H1 (cell line): ENCODE data around the gene TGFB2. TPM values are rescaled to one million over a fixed set of nuclear protein-coding genes. Genes with fewer than 3 reads are reported as not detected.

ENCODE experiments used
- CTCF ChIA-PET: fragments of 300-600 bp; sonication (Branson Sonifier 250); formaldehyde crosslinking; loops from one replicate; lab custom pipeline; 2021; ENCODE audit not compliant: partially characterized antibody; lab: Charles Lee
- POLR2A ChIA-PET: fragments of 300-600 bp; sonication (Branson Sonifier 250); formaldehyde crosslinking; loops from one replicate; lab custom pipeline; 2021; ENCODE audit warnings: inconsistent platforms; ENCODE audit not compliant: partially characterized antibody; lab: Charles Lee
- DNase-seq, 2 experiments: peaks; one replicate each; pipeline versions ENCODE4 v3.0.0 to v3.0.0-alpha.2; 2010 to 2022; ENCODE audit warnings: low spot score in 2 of 2, low read depth in 1 of 2, mixed read lengths in 1 of 2
- FAIRE-seq: peaks from 2 replicates; lab custom pipeline; 2011; peaks lifted over from hg19 to GRCh38; lab: Jason Lieb, UNC
- H2AFZ ChIP-seq: 2 replicates; pipeline ENCODE4 v1.8.1; 2012; ENCODE audit warnings: low read length, inconsistent platforms
- H2AK5ac ChIP-seq: 2 replicates; pipeline ENCODE4 v1.6.1; 2013; ENCODE audit warnings: low read depth, low read length
- H2BK120ac ChIP-seq: replicated peaks from 2 replicates; pipeline ENCODE3; 2013; ENCODE audit warnings: low read depth, low read length, inconsistent platforms
- H2BK12ac ChIP-seq: 2 replicates; pipeline ENCODE4 v1.6.1; 2013; ENCODE audit warnings: low read depth, low read length
- H2BK15ac ChIP-seq: 2 replicates; pipeline ENCODE4 v1.6.1; 2013; ENCODE audit warnings: low read length
- H2BK20ac ChIP-seq: 2 replicates; pipeline ENCODE4 v1.6.1; 2013; ENCODE audit warnings: low read length
- H2BK5ac ChIP-seq: 2 replicates; pipeline ENCODE4 v1.6.1; 2013; ENCODE audit warnings: low read depth, low read length
- H3K14ac ChIP-seq: 2 replicates; pipeline ENCODE4 v1.6.1; 2013; ENCODE audit warnings: inconsistent platforms; ENCODE audit not compliant: insufficient read length
- H3K18ac ChIP-seq: 2 replicates; pipeline ENCODE4 v1.6.1; 2013; ENCODE audit warnings: low read length; ENCODE audit errors: extremely low read depth
- H3K23ac ChIP-seq: 2 replicates; pipeline ENCODE4 v1.6.1; 2013; ENCODE audit warnings: inconsistent platforms; ENCODE audit not compliant: insufficient read length
- H3K23me2 ChIP-seq: 2 replicates; pipeline ENCODE4 v1.6.1; 2013; ENCODE audit warnings: low read depth, low read length
- H3K27ac ChIP-seq: 2 replicates; pipeline ENCODE4 v1.6.1; 2011; ENCODE audit warnings: low read depth, low read length, inconsistent platforms
- H3K27me3 ChIP-seq, 4 experiments: replicated peaks in 1 of 4; 1 replicate in 1 of 4; 2 replicates in 3 of 4; pipeline versions ENCODE4 v1.6.1 to v1.8.1; 2011 to 2013; ENCODE audit warnings: low read length in 3 of 4, mild to moderate bottlenecking in 3 of 4, inconsistent platforms in 2 of 4, mixed read lengths in 2 of 4, moderate library complexity in 1 of 4; ENCODE audit not compliant: control insufficient read depth in 3 of 4, insufficient read depth in 3 of 4; ENCODE audit errors: extremely low read depth in 1 of 4
- H3K36me3 ChIP-seq, 4 experiments: 2 replicates each; pipeline versions ENCODE4 v1.6.1 to v1.8.1; 2011 to 2013; ENCODE audit warnings: mild to moderate bottlenecking in 4 of 4, low read length in 3 of 4, moderate library complexity in 2 of 4, control low read depth in 1 of 4, inconsistent platforms in 1 of 4; ENCODE audit not compliant: insufficient read depth in 4 of 4, control insufficient read depth in 2 of 4
- H3K4ac ChIP-seq: replicated peaks from 2 replicates; pipeline ENCODE3; 2013; ENCODE audit warnings: low read length, low read depth, mixed read lengths, inconsistent platforms; ENCODE audit not compliant: insufficient read length
- H3K4me1 ChIP-seq, 4 experiments: replicated peaks in 1 of 4; 1 replicate in 1 of 4; 2 replicates in 3 of 4; pipeline versions ENCODE4 v1.6.1 to v1.8.1; 2011 to 2013; ENCODE audit warnings: low read length in 3 of 4, inconsistent platforms in 2 of 4, mixed read lengths in 1 of 4; ENCODE audit not compliant: insufficient read depth in 4 of 4, control insufficient read depth in 3 of 4
- H3K4me2 ChIP-seq, 2 experiments: 2 replicates each; pipeline versions ENCODE4 v1.6.1 to v1.8.1; 2011 to 2013; ENCODE audit warnings: low read depth in 2 of 2, low read length in 2 of 2, control low read depth in 1 of 2, inconsistent platforms in 1 of 2, mild to moderate bottlenecking in 1 of 2; ENCODE audit not compliant: insufficient read depth in 1 of 2
- H3K4me3 ChIP-seq, 4 experiments: fragments of 200-600, 300-600 bp in 1 of 4; sonication (generic), shearing (Covaris generic), sonication (Bioruptor Twin) in 1 of 4; 2 replicates each; pipeline versions ENCODE4 v1.5.1 to v1.8.1; 2011 to 2016; ENCODE audit warnings: low read length in 4 of 4, low read depth in 3 of 4, control low read depth in 2 of 4, inconsistent platforms in 2 of 4, mild to moderate bottlenecking in 2 of 4, mixed read lengths in 1 of 4, moderate library complexity in 1 of 4; ENCODE audit not compliant: insufficient read depth in 2 of 4; ENCODE audit errors: extremely low read depth in 1 of 4
- H3K56ac ChIP-seq: replicated peaks from 2 replicates; pipeline ENCODE3; 2013; ENCODE audit warnings: low read depth, mild to moderate bottlenecking, mixed read lengths, low read length, inconsistent platforms; ENCODE audit not compliant: insufficient read length
- H3K79me1 ChIP-seq: 2 replicates; pipeline ENCODE4 v1.6.1; 2013; ENCODE audit warnings: low read depth, low read length, control low read depth
- H3K79me2 ChIP-seq, 2 experiments: 2 replicates each; pipeline versions ENCODE4 v1.6.1 to v1.8.1; 2012 to 2013; ENCODE audit warnings: low read length in 2 of 2, mild to moderate bottlenecking in 2 of 2, inconsistent platforms in 1 of 2; ENCODE audit not compliant: insufficient read depth in 2 of 2, control insufficient read depth in 1 of 2
- H3K9ac ChIP-seq, 4 experiments: replicated peaks in 1 of 4; 1 replicate in 1 of 4; 2 replicates in 3 of 4; pipeline versions ENCODE4 v1.6.1 to v1.8.1; 2011 to 2013; ENCODE audit warnings: low read depth in 3 of 4, low read length in 3 of 4, control low read depth in 2 of 4, mild to moderate bottlenecking in 2 of 4, moderate library complexity in 2 of 4, inconsistent platforms in 1 of 4; ENCODE audit errors: extremely low read depth in 1 of 4
- H3K9me3 ChIP-seq, 2 experiments: 2 replicates each; pipeline versions ENCODE4 v1.6.1 to v1.8.1; 2012 to 2013; ENCODE audit warnings: mild to moderate bottlenecking in 2 of 2, moderate library complexity in 2 of 2, control low read depth in 1 of 2, inconsistent platforms in 1 of 2, low read depth in 1 of 2, low read length in 1 of 2, mixed read lengths in 1 of 2; ENCODE audit not compliant: insufficient read depth in 2 of 2
- H4K20me1 ChIP-seq, 2 experiments: replicated peaks in 1 of 2; 2 replicates each; pipeline versions ENCODE3 to v1.8.1; 2011 to 2013; ENCODE audit warnings: inconsistent platforms in 2 of 2, low read length in 2 of 2, mild to moderate bottlenecking in 1 of 2; ENCODE audit not compliant: insufficient read depth in 2 of 2, control insufficient read depth in 1 of 2
- H4K5ac ChIP-seq: 2 replicates; pipeline ENCODE4 v1.6.1; 2013; ENCODE audit warnings: low read length, low read depth, mixed read lengths, inconsistent platforms; ENCODE audit not compliant: insufficient read length
- H4K8ac ChIP-seq: 2 replicates; pipeline ENCODE4 v1.8.0; 2013; ENCODE audit warnings: mild to moderate bottlenecking, moderate library complexity, low read length, inconsistent platforms; ENCODE audit not compliant: insufficient read depth; ENCODE audit errors: extremely low read depth
- H4K91ac ChIP-seq: replicated peaks from 2 replicates; pipeline ENCODE3; 2013; ENCODE audit warnings: low read length, mixed read lengths, inconsistent platforms; ENCODE audit not compliant: insufficient read length
- WGBS, 2 experiments: shearing (Covaris generic) in 1 of 2; methylation state at CpG; one replicate each; pipeline versions ENCODE4 v1.1.6 to v1.1.7; 2013 to 2015; ENCODE audit warnings: low lambda C conversion rate in 2 of 2, mixed read lengths in 2 of 2, inconsistent platforms in 1 of 2, low coverage in 1 of 2, missing lambda C conversion rate in 1 of 2; ENCODE audit not compliant: insufficient replicate concordance in 2 of 2, insufficient coverage in 1 of 2, insufficient read length in 1 of 2; ENCODE audit errors: extremely low coverage in 1 of 2, missing lambda C conversion rate in 1 of 2; 5-methylcytosine and 5-hydroxymethylcytosine counted together
- polyA plus RNA-seq, 7 experiments: library from polyadenylated mRNA; depleted of rRNA in 3 of 7; stranded (reverse) in 5 of 7; unstranded in 2 of 7; fragments of >200 nt in 5 of 7; fragments of 200-250 nt in 2 of 7; gene quantifications; 1 replicate in 5 of 7; 2 replicates in 1 of 7; 4 replicates in 1 of 7; pipeline versions ENCODE4 v1.2.1 to v1.2.3, GENCODE V29; 2011 to 2013; ENCODE audit warnings: missing spikeins in 2 of 7, mixed read lengths in 2 of 7
- total RNA-seq: library from RNA; stranded (reverse); fragmentation: NEBNext Ultra II Directional; extraction: Animal tissue kit (Norgen Biotek cat#: 25700); gene quantifications from 2 replicates; pipeline ENCODE4 v1.2.1, GENCODE V29; 2021
- TF ChIP-seq, protein P1 (sequence below): fragments of 300-600 bp; sonication (generic); IDR thresholded peaks from 2 replicates; pipeline ENCODE4 v1.7.1; 2012; ENCODE audit warnings: low read length, moderate library complexity, mild to moderate bottlenecking, inconsistent platforms; ENCODE audit not compliant: insufficient replicate concordance

Gene TGFB2
- total and polyA plus RNA-seq, 2 of the 8 experiments (the other 6 are each of a cell fraction or from before 2014, with no cell fraction given), result 0.26 to 0.84 TPM

DNA sequence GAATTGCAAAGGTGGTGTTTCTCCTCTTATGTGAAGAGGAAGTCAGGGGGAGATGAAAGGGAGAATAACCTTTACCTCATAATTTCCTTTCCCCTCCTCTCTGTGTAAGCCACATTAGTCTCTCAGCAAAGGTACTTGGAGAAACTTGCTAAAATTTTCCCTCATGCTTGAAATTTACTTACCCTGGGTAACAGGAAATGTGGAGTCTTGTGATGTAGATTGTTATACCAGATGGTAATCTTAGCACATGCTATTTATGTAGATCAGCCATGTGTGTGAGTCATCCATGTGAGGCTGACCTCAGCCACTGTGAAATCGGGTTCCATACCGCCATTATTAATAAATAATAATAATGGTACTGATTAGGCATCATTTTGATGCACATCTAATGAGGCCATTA is 128.4 kb downstream of the TGFB2 start:
- Histone ChIP-seq H2BK120ac (no peak overlapping the region), H3K4me3 (no peak overlapping the region), H3K79me2 (no peaks in the 10 kb centered on the region), H3K79me1 (no peaks in the 10 kb centered on the region), H2BK20ac (no peak overlapping the region), H3K56ac (no peak overlapping the region), H3K4me1 (no peaks in the 10 kb centered on the region), H2BK15ac (no peak overlapping the region), H3K27ac (no peak overlapping the region), H2AK5ac (no peak overlapping the region), H3K9ac (no peak overlapping the region), H3K4ac (no peak overlapping the region), H2AFZ (no peak overlapping the region), H3K4me2 (no peak overlapping the region), H3K9me3 (no peaks in the 10 kb centered on the region), H4K20me1 (no peaks in the 10 kb centered on the region), H3K23ac (no peak overlapping the region), H3K18ac (no peak overlapping the region), H4K91ac (no peak overlapping the region), H3K14ac (no peak overlapping the region), H2BK12ac (no peak overlapping the region), H3K23me2 (no peaks in the 10 kb centered on the region), H3K36me3 (no peaks in the 10 kb centered on the region), H4K5ac (no peak overlapping the region), H3K27me3 (no peaks in the 10 kb centered on the region), H4K8ac (no peak overlapping the region), H2BK5ac (no peak overlapping the region)
- POLR2A ChIA-PET, result no interaction called here
- DNase-seq (no peak), FAIRE-seq (no peak)
- 92% methylated on average over 2 of the region's 2 CpGs; no CpG with 5 or more reads in 1 of the 2 experiments for WGBS, 2 experiments
- CTCF ChIA-PET, result no interaction called here
- TF ChIP-seq, protein P1, sequence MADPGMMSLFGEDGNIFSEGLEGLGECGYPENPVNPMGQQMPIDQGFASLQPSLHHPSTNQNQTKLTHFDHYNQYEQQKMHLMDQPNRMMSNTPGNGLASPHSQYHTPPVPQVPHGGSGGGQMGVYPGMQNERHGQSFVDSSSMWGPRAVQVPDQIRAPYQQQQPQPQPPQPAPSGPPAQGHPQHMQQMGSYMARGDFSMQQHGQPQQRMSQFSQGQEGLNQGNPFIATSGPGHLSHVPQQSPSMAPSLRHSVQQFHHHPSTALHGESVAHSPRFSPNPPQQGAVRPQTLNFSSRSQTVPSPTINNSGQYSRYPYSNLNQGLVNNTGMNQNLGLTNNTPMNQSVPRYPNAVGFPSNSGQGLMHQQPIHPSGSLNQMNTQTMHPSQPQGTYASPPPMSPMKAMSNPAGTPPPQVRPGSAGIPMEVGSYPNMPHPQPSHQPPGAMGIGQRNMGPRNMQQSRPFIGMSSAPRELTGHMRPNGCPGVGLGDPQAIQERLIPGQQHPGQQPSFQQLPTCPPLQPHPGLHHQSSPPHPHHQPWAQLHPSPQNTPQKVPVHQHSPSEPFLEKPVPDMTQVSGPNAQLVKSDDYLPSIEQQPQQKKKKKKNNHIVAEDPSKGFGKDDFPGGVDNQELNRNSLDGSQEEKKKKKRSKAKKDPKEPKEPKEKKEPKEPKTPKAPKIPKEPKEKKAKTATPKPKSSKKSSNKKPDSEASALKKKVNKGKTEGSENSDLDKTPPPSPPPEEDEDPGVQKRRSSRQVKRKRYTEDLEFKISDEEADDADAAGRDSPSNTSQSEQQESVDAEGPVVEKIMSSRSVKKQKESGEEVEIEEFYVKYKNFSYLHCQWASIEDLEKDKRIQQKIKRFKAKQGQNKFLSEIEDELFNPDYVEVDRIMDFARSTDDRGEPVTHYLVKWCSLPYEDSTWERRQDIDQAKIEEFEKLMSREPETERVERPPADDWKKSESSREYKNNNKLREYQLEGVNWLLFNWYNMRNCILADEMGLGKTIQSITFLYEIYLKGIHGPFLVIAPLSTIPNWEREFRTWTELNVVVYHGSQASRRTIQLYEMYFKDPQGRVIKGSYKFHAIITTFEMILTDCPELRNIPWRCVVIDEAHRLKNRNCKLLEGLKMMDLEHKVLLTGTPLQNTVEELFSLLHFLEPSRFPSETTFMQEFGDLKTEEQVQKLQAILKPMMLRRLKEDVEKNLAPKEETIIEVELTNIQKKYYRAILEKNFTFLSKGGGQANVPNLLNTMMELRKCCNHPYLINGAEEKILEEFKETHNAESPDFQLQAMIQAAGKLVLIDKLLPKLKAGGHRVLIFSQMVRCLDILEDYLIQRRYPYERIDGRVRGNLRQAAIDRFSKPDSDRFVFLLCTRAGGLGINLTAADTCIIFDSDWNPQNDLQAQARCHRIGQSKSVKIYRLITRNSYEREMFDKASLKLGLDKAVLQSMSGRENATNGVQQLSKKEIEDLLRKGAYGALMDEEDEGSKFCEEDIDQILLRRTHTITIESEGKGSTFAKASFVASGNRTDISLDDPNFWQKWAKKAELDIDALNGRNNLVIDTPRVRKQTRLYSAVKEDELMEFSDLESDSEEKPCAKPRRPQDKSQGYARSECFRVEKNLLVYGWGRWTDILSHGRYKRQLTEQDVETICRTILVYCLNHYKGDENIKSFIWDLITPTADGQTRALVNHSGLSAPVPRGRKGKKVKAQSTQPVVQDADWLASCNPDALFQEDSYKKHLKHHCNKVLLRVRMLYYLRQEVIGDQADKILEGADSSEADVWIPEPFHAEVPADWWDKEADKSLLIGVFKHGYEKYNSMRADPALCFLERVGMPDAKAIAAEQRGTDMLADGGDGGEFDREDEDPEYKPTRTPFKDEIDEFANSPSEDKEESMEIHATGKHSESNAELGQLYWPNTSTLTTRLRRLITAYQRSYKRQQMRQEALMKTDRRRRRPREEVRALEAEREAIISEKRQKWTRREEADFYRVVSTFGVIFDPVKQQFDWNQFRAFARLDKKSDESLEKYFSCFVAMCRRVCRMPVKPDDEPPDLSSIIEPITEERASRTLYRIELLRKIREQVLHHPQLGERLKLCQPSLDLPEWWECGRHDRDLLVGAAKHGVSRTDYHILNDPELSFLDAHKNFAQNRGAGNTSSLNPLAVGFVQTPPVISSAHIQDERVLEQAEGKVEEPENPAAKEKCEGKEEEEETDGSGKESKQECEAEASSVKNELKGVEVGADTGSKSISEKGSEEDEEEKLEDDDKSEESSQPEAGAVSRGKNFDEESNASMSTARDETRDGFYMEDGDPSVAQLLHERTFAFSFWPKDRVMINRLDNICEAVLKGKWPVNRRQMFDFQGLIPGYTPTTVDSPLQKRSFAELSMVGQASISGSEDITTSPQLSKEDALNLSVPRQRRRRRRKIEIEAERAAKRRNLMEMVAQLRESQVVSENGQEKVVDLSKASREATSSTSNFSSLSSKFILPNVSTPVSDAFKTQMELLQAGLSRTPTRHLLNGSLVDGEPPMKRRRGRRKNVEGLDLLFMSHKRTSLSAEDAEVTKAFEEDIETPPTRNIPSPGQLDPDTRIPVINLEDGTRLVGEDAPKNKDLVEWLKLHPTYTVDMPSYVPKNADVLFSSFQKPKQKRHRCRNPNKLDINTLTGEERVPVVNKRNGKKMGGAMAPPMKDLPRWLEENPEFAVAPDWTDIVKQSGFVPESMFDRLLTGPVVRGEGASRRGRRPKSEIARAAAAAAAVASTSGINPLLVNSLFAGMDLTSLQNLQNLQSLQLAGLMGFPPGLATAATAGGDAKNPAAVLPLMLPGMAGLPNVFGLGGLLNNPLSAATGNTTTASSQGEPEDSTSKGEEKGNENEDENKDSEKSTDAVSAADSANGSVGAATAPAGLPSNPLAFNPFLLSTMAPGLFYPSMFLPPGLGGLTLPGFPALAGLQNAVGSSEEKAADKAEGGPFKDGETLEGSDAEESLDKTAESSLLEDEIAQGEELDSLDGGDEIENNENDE, result no peak
